ENCODE measurements around the gene FAM111B. TPM values are rescaled to one million over a fixed set of nuclear protein-coding genes. Genes with fewer than 3 reads are reported as not detected.

Gene FAM111B
- total RNA-seq, 1 experiment from 2014 or later = 10.7 TPM

- H3K36me3 ChIP-seq (ENCODE audit: control insufficient read depth in 1 of 2, insufficient read depth in 2 of 2, low read length in 2 of 2) = no peaks in the 10 kb centered on the region
- peaks cover 15 to 34% of the 10 kb centered on the region in 2 experiments for H3K4me1 ChIP-seq (ENCODE audit: control insufficient read depth in 1 of 2, insufficient read depth in 2 of 2, low read length in 2 of 2)
- peak overlapping the region; percentile 84 for H3K4me2 ChIP-seq (ENCODE audit: low read length)
- H3K27ac ChIP-seq (ENCODE audit: low read depth, low read length) = peak overlapping the region; percentile 67
- ChIA-PET CTCF (interaction anchor here (2.3 to 7.7 kb wide), 2 partner anchors 15 to 30 kb away, joined by 6 to 59 read pairs; partner anchors contain the start of gene DTX4), POLR2A (interaction anchor here (1.0 kb wide), 1 partner anchor 45 kb away, joined by 3 read pairs; no protein-coding TSS in a partner anchor), RAD21 (ENCODE audit: low non-redundant PET in 1 of 2, low total read pairs in 2 of 2, uncharacterized antibody in 2 of 2, unreplicated experiment in 2 of 2) (interaction anchor here in 1 of 2 experiments (1.0 kb wide), 1 partner anchor 16 kb away, joined by 5 read pairs; no protein-coding TSS in a partner anchor)
- intact Hi-C loops (cut with micrococcal nuclease) = loop anchor here (5.0 to 10.0 kb wide), 2 partner anchors 217 to 565 kb away; partner anchors contain the start of genes LPXN and ZFP91
- no peaks in the 10 kb centered on the region for H3K9me2 ChIP-seq (ENCODE audit: insufficient read depth)
- peak overlapping the region; percentile 83 for H2AFZ ChIP-seq (ENCODE audit: low read depth, low read length, poor library complexity, severe bottlenecking)
- H3K4me3 ChIP-seq (replicated peaks in 1 of 2; ENCODE audit: low read depth in 1 of 2, low read length in 2 of 2) = peak overlapping the region; percentile 51 to 79
- peak overlapping the region; percentile 60 for H3K9ac ChIP-seq (ENCODE audit: low read length)
- no peaks in the 10 kb centered on the region for H3K9me3 ChIP-seq (ENCODE audit: control insufficient read depth in 1 of 2, insufficient read depth in 1 of 2, low read depth in 1 of 2, low read length in 2 of 2)
- no peaks in the 10 kb centered on the region for H3K27me3 ChIP-seq (ENCODE audit: insufficient read depth, low read length)
- TSS peak; percentile 86 for BruUV-seq (replicated peaks)
- DNase-seq (ENCODE audit: low read depth, low spot score) (no peak), ATAC-seq (no peak)
- TF ChIP-seq YY1 (IDR thresholded peaks at IDR 0.05; ENCODE audit: extremely low read depth, insufficient replicate concordance, low read depth, low read length) (no peak), ZFX (IDR thresholded peaks at IDR 0.05) (no peak), ATF3 (IDR thresholded peaks at IDR 0.05) (no peak), REST (IDR thresholded peaks at IDR 0.05; ENCODE audit: low read depth) (no peak), POLR2AphosphoS5 (IDR thresholded peaks at IDR 0.05; ENCODE audit: low read depth, low read length) (no peak), CBX3 (IDR thresholded peaks at IDR 0.05; ENCODE audit: low read depth) (no peak), JUND (IDR thresholded peaks at IDR 0.05) (no peak), FOSL1 (IDR thresholded peaks at IDR 0.05; ENCODE audit: low read depth) (no peak), CTCF (IDR thresholded peaks at IDR 0.05 in 2 of 3, conservative IDR thresholded peaks at IDR 0.05 in 1 of 3; ENCODE audit: borderline replicate concordance in 1 of 3, insufficient read depth in 1 of 3, low read depth in 2 of 3, low read length in 2 of 3) (no peak), SRF (IDR thresholded peaks at IDR 0.05; ENCODE audit: low read depth) (no peak), SP1 (IDR thresholded peaks at IDR 0.05; ENCODE audit: low read depth) (no peak), ZBTB33 (IDR thresholded peaks at IDR 0.05; ENCODE audit: extremely low read depth, insufficient replicate concordance, low read length) (no peak), EZH2 (IDR thresholded peaks at IDR 0.05) (no peak)
- peaks cover 9% of the 10 kb centered on the region; the same call in 1 of the 2 replicates for H3K79me2 ChIP-seq (ENCODE audit: insufficient read depth, low read length)
- no peaks in the 10 kb centered on the region for H4K20me1 ChIP-seq (ENCODE audit: insufficient read depth)
These were observed 34.8 kb downstream of the FAM111B start for GRCh38 chr11:59141673-59142460.

Measured in HCT116 (cell line).